Epithelial cell of proximal tubule (primary cell): ENCODE data around the gene ARMC3. TPM values are rescaled to one million over a fixed set of nuclear protein-coding genes. Genes with fewer than 3 reads are reported as not detected.

ENCODE experiments used
- DNase-seq: peaks from one replicate; pipeline ENCODE4 v3.0.0-alpha.2; 2011; ENCODE audit warnings: low read depth
- H3K4me3 ChIP-seq: 2 replicates; pipeline ENCODE4 v1.5.1; 2011; ENCODE audit warnings: low read depth, mild to moderate bottlenecking, low read length
- total RNA-seq: library from RNA; depleted of rRNA; stranded (reverse); fragments of >200 nt; gene quantifications from 2 replicates; pipeline ENCODE4 v1.2.3, GENCODE V29; 2015
- TF ChIP-seq, protein P1 (sequence below): conservative IDR thresholded peaks from 2 replicates; pipeline ENCODE4 v1.5.1; 2012; ENCODE audit warnings: low read depth, mild to moderate bottlenecking, low read length

The ARMC3 gene, protein sequence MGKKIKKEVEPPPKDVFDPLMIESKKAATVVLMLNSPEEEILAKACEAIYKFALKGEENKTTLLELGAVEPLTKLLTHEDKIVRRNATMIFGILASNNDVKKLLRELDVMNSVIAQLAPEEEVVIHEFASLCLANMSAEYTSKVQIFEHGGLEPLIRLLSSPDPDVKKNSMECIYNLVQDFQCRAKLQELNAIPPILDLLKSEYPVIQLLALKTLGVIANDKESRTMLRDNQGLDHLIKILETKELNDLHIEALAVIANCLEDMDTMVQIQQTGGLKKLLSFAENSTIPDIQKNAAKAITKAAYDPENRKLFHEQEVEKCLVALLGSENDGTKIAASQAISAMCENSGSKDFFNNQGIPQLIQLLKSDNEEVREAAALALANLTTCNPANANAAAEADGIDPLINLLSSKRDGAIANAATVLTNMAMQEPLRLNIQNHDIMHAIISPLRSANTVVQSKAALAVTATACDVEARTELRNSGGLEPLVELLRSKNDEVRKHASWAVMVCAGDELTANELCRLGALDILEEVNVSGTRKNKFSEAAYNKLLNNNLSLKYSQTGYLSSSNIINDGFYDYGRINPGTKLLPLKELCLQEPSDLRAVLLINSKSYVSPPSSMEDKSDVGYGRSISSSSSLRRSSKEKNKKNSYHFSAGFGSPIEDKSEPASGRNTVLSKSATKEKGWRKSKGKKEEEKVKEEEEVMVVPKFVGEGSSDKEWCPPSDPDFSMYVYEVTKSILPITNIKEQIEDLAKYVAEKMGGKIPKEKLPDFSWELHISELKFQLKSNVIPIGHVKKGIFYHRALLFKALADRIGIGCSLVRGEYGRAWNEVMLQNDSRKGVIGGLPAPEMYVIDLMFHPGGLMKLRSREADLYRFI
- 0.07 and 0.23 TPM in 2 replicates for total RNA-seq

DNA sequence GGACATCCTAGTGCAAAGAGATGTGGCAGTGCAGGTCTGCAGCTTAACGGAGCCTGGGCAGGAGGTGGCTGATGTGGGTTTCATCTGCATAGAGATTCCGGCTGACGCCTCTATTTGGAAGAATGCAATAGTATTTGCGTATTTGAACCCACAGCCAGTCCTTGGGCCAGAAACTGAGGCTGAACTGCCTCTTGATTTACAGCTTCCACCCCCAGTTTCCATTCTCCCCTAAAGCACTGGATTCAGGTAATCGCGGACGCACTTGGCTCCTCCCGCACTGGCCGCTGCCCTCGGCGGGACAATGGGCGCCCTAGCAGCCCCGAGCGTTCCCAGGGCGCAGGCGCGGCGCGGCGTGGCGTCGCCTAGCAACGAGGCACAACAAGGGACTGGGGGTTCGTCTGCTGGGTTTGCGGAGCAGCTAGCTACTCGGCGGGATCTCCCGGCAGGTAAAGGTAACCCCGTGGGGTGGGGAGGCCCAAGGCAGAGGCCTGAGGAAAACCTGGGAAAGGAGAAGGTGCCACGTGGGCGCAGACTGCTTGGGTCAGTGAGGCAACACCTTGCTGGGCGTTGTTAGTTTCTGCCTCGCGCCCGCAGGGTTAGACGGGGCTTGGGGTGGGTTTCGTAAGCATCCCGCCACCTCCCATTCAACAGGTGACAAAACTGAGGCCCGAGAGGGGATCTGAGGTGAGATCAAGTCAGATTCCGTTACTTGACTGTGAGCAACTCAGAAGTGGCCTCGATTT, at the start of gene ARMC3:
Gene ARMC3 (plus strand): TSS at position 393 of the 743 bp plus-strand sequence. CDS start 3,944 bp downstream, outside the sequence.
- no peak for DNase-seq
- TF ChIP-seq, protein P1, sequence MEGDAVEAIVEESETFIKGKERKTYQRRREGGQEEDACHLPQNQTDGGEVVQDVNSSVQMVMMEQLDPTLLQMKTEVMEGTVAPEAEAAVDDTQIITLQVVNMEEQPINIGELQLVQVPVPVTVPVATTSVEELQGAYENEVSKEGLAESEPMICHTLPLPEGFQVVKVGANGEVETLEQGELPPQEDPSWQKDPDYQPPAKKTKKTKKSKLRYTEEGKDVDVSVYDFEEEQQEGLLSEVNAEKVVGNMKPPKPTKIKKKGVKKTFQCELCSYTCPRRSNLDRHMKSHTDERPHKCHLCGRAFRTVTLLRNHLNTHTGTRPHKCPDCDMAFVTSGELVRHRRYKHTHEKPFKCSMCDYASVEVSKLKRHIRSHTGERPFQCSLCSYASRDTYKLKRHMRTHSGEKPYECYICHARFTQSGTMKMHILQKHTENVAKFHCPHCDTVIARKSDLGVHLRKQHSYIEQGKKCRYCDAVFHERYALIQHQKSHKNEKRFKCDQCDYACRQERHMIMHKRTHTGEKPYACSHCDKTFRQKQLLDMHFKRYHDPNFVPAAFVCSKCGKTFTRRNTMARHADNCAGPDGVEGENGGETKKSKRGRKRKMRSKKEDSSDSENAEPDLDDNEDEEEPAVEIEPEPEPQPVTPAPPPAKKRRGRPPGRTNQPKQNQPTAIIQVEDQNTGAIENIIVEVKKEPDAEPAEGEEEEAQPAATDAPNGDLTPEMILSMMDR = no peak
- H3K4me3 ChIP-seq = peak within 1 kb of the TSS; percentile 58

DNA sequence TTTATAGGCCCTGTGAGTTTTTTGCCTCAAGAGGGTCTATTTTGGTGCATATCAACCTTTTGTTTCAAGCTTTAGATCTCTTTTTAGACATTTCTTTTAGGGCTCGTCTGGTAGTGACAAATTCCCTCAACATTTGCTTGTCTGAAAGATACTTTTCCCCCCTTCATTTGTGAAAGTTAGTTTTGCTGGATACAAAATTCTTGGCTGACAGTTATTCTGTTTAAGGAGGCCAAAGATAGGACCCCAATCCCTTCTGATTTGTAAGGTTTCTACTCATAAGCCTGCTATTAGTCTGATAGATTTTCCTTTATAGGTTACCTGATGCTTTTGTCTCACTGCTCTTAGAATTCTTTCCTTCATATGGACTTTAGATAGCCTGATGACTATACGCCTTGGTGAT, 36.1 kb upstream of the ARMC3 start:
- no peak overlapping the region for H3K4me3 ChIP-seq
- no peak for DNase-seq
- TF ChIP-seq, protein P1 = no peak

DNA sequence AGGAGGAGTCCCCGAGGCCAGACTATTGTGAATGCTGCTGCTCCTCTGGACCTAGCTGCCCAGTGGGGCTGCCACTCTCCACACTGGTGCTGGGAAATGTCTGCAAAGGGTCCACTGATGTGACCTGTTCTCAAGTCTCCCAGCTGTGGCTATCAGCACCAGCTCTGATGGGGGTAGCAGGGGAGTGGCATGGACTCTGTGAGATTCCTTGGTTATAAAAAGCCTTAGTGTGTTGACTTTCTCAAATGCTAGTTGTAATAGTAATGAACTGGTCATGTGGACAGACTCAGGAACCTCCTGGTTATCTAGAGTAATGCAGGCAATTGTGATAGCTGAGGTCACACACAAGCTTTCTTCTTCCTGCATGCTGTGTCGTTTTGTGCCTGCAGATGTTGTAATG, 34.1 kb upstream of the ARMC3 start:
- no peak for DNase-seq
- TF ChIP-seq, protein P1 = no peak
- H3K4me3 ChIP-seq = no peak overlapping the region

DNA sequence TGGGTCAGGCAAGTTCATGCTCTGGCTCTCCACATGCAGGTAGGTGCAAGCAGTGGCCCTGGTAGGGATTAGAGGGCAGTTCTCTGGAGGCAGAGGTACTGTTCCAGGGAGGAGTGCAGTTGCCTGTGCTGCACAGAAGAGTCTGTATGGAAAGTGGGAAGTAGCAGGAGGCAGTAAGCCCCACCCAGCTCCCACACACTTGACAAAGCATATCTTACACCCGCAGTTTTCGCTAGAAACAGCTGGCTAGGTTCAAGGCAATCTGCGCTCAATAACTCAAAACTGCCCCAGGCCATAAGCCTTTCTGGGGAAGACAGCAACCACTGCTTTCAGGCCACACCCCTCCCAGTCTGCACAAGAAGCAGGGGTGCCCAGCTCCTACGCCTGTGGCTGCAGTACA, 33.1 kb upstream of the ARMC3 start:
- DNase-seq = no peak
- TF ChIP-seq, protein P1 = no peak

DNA sequence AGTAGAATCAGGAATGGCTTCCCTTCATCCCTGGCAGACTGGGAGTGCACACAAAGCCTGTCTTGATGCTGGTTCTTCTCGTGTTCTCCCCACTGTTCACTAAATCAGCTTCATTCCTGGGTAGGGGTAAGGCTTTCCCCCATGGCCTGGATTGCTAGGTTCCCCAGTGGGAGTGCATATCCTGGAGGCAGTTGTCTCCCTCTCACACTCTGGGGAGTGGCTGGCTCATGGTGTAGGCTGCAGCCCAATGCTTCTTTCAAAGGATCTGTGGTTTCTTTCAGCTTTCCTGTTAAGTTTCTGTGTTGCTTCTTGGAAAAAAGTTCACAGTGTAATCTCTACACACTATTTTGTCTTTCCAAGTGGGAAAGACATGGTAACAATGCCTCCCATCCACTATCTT, 32.6 kb upstream of the ARMC3 start:
- H3K4me3 ChIP-seq = no peak overlapping the region
- TF ChIP-seq, protein P1 = no peak
- no peak for DNase-seq

More for the DNA sequence above, 33.1 kb upstream of the ARMC3 start:
- H3K4me3 ChIP-seq = no peak overlapping the region

DNA sequence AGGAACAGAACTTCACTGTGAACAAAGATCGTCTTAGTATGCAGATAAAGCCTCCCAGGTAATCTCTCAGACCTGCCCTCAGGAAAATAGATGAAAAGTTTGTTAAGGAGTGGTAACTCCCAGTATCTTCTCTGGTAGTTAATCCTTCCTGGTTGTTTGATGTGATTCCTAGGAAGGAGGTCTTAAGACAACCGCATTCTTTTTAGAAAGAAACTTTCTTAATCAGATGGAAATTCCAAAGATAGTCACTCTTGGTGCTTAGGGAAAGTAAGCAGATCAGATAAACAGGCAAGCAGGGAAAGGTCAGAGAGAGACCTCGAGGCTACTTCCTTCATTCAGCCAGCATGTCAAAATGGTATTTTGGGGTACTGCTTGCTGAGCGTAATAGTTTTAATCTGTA, 30.5 kb upstream of the ARMC3 start:
- no peak for DNase-seq
- TF ChIP-seq, protein P1 = no peak
- no peak overlapping the region for H3K4me3 ChIP-seq
